HL-60 (cell line): ENCODE results near the gene CHN2.

Source experiments
- DNase-seq, 2 experiments: peaks; one replicate each; pipeline ENCODE4 v3.0.0-alpha.2; 2010 to 2020; ENCODE audit warnings: low read depth in 1 of 2, low spot score in 1 of 2
- H3K27ac ChIP-seq: fragments of 250-450 bp; sonication (Bioruptor Pico); replicated peaks from 2 replicates; pipeline ENCODE4 v1.5.1; 2020; ENCODE audit warnings: mild to moderate bottlenecking, moderate library complexity
- H3K27me3 ChIP-seq: fragments of 250-450 bp; sonication (Bioruptor Pico); 2 replicates; pipeline ENCODE4 v1.5.1; 2021; ENCODE audit warnings: mild to moderate bottlenecking, moderate library complexity; ENCODE audit not compliant: insufficient read depth, poor library complexity, severe bottlenecking
- H3K4me3 ChIP-seq: replicated peaks from 2 replicates; pipeline ENCODE4 v1.5.1; 2011; ENCODE audit warnings: mild to moderate bottlenecking, control low read depth, low read length; ENCODE audit not compliant: insufficient read depth
- CTCF ChIP-seq: IDR thresholded peaks from one replicate; pipeline ENCODE4 v1.5.1; 2011; ENCODE audit warnings: low read length, control low read depth, inconsistent platforms; ENCODE audit not compliant: insufficient read depth
- GABPA ChIP-seq: IDR thresholded peaks from 2 replicates; pipeline ENCODE4 v1.6.1; 2012; ENCODE audit warnings: low read depth
- POLR2AphosphoS5 ChIP-seq: IDR thresholded peaks from 2 replicates; pipeline ENCODE4 v1.6.1; 2012; ENCODE audit warnings: low read depth
- SPI1 ChIP-seq: IDR thresholded peaks from 2 replicates; pipeline ENCODE4 v1.6.1; 2012; ENCODE audit warnings: low read depth, mild to moderate bottlenecking, borderline replicate concordance
- TF ChIP-seq, protein P1 (sequence below): IDR thresholded peaks from 2 replicates; pipeline ENCODE4 v1.6.1; 2012; ENCODE audit warnings: low read depth; ENCODE audit not compliant: insufficient replicate concordance

The CHN2 gene

GRCh38 chr7:29276806-29277205, 82.2 kb downstream of the CHN2 start:
- no peak for DNase-seq
- TF ChIP-seq CTCF (no peak), POLR2AphosphoS5 (no peak), SPI1 (no peak), GABPA (no peak)
- TF ChIP-seq, protein P1, sequence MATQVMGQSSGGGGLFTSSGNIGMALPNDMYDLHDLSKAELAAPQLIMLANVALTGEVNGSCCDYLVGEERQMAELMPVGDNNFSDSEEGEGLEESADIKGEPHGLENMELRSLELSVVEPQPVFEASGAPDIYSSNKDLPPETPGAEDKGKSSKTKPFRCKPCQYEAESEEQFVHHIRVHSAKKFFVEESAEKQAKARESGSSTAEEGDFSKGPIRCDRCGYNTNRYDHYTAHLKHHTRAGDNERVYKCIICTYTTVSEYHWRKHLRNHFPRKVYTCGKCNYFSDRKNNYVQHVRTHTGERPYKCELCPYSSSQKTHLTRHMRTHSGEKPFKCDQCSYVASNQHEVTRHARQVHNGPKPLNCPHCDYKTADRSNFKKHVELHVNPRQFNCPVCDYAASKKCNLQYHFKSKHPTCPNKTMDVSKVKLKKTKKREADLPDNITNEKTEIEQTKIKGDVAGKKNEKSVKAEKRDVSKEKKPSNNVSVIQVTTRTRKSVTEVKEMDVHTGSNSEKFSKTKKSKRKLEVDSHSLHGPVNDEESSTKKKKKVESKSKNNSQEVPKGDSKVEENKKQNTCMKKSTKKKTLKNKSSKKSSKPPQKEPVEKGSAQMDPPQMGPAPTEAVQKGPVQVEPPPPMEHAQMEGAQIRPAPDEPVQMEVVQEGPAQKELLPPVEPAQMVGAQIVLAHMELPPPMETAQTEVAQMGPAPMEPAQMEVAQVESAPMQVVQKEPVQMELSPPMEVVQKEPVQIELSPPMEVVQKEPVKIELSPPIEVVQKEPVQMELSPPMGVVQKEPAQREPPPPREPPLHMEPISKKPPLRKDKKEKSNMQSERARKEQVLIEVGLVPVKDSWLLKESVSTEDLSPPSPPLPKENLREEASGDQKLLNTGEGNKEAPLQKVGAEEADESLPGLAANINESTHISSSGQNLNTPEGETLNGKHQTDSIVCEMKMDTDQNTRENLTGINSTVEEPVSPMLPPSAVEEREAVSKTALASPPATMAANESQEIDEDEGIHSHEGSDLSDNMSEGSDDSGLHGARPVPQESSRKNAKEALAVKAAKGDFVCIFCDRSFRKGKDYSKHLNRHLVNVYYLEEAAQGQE, result no peak
- H3K27me3 ChIP-seq, result no peaks in the 10 kb centered on the region
- no peak overlapping the region for H3K4me3 ChIP-seq
- H3K27ac ChIP-seq, result no peak overlapping the region

- Histone ChIP-seq H3K27me3 (no peaks in the 10 kb centered on the region), H3K27ac (no peak overlapping the region), H3K4me3 (no peak overlapping the region)
- DNase-seq, result peak in 1 of 2 experiments; percentile 17
- TF ChIP-seq POLR2AphosphoS5 (no peak), GABPA (no peak), CTCF (no peak), SPI1 (no peak)
- TF ChIP-seq, protein P1, result no peak
Observed at GRCh38 chr7:29277436-29278215, 83.1 kb downstream of the CHN2 start.

DNA sequence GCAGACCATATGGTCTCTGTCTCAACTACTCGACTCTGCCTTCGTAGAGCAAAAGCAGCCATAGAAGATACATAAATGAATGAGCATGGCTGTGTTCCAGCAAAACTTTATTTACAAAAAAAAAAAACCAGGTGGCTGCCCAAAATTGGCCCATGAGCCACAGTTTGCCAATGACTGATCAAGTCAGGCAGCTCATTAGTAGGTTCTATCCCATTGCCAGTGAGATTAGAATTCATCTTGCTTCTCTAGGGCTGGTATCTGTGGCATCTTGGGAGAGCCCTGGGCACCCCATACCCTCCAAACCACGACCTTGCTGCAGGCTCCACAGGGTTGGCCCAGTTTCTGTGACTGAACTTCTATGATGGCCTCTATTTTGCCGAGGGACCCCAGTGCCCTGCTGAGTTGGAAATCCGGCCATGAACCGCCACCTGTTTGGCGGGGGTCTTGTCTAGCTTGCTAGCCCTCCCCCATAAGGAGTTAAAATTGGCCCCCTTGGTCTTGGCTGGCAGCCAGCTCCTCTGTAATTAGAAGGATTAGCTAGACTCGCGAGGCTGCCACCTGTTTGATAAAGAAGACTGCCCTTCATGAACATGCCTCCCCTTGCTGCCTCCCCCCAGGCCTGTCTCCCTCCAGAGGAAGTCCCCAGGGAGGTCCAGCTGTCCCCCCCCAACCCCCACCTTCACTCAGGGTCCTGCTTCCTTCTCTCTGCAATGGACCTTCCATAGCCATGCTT, 83.9 kb downstream of the CHN2 start:
- no peak for TF ChIP-seq CTCF
- TF ChIP-seq, protein P1, result no peak
- no peak for TF ChIP-seq GABPA
- no peak for TF ChIP-seq SPI1
- TF ChIP-seq POLR2AphosphoS5, result no peak
- no peak for DNase-seq
- Histone ChIP-seq H3K4me3 (no peak overlapping the region), H3K27ac (no peak overlapping the region), H3K27me3 (no peaks in the 10 kb centered on the region)
